Gastrocnemius medialis (tissue), 4 donors: Measurements from ENCODE around the gene KLHDC10.

Experiments
- CTCF ChIP-seq, 5 experiments: fragments of 450-650 bp in 3 of 5; fragments of 200-600 bp in 2 of 5; sonication (generic) in 2 of 5; IDR thresholded peaks in 4 of 5; conservative IDR thresholded peaks in 1 of 5; 1 replicate in 4 of 5; 2 replicates in 1 of 5; pipeline ENCODE4 v1.5.1; 2016 to 2019; ENCODE audit warnings: antibody characterized with exemption in 5 of 5, mild to moderate bottlenecking in 3 of 5, moderate library complexity in 3 of 5
- POLR2A ChIP-seq, 2 donors: fragments of 450-650 bp; IDR thresholded peaks; one replicate each; pipeline ENCODE4 v1.6.1; 2017; ENCODE audit warnings: antibody characterized with exemption in 2 of 2, mild to moderate bottlenecking in 2 of 2, moderate library complexity in 2 of 2

GRCh38 chr7:130133029-130133782, 62.9 kb downstream of the KLHDC10 start:
- TF ChIP-seq POLR2A (IDR thresholded peaks at IDR 0.05) (no peak), CTCF (IDR thresholded peaks at IDR 0.05 in 4 of 5, conservative IDR thresholded peaks at IDR 0.05 in 1 of 5) (no peak)
